PC-9 (cell line): ENCODE measurements around the gene ATP5MK. TPM values are rescaled to one million over a fixed set of nuclear protein-coding genes. Genes with fewer than 3 reads are reported as not detected.
A peak's percentile ranks its signal among the peaks of the same experiment; 100 is the strongest.

Source experiments
- Bru-seq: library from RNA; stranded (reverse); fragments of 400-500 nt; gene quantifications from one replicate; lab custom pipeline; 2021; lab: Mats Ljungman, UMichigan
- BruChase-seq, 2 experiments: library from RNA; stranded (reverse); fragments of 400-500 nt; gene quantifications; one replicate each; lab custom pipeline; 2021; lab: Mats Ljungman, UMichigan
- BruUV-seq: library from RNA; stranded (reverse); fragments of 400-500 nt; replicated peaks from 2 replicates; lab custom pipeline; 2021; lab: Mats Ljungman, UMichigan
- CTCF ChIA-PET: fragments of 300-600 bp; sonication (Branson Sonifier 250); formaldehyde crosslinking; loops from one replicate; lab custom pipeline; 2022; ENCODE audit warnings: antibody characterized with exemption; lab: Charles Lee
- POLR2A ChIA-PET: fragments of 300-600 bp; sonication (Branson Sonifier 250); formaldehyde crosslinking; loops from one replicate; lab custom pipeline; 2022; ENCODE audit warnings: antibody characterized with exemption; ENCODE audit not compliant: unreplicated experiment; lab: Charles Lee
- DNase-seq, 2 experiments: peaks; one replicate each; pipeline versions ENCODE4 v3.0.0 to v3.0.0-alpha.2; 2015 to 2022; ENCODE audit warnings: mixed read lengths in 1 of 2
- H2AFZ ChIP-seq: fragments of 200-600 bp; sonication (generic); 2 replicates; pipeline ENCODE4 v1.8.1; 2017; ENCODE audit warnings: antibody characterized with exemption
- H3F3A ChIP-seq: fragments of 200-600 bp; sonication (generic); 2 replicates; pipeline ENCODE4 v1.8.1; 2017; ENCODE audit warnings: antibody characterized with exemption, mild to moderate bottlenecking, low read depth; ENCODE audit not compliant: insufficient read depth
- H3K27ac ChIP-seq: fragments of 200-600 bp; sonication (generic); 2 replicates; pipeline ENCODE4 v1.6.1; 2016; ENCODE audit warnings: mixed run types
- H3K27me3 ChIP-seq: fragments of 200-600 bp; sonication (generic); 2 replicates; pipeline ENCODE4 v1.6.1; 2016; ENCODE audit warnings: low read depth, mixed run types; ENCODE audit not compliant: insufficient read depth
- H3K36me3 ChIP-seq: fragments of 200-600 bp; sonication (generic); 2 replicates; pipeline ENCODE4 v1.6.1; 2016; ENCODE audit warnings: low read depth, mixed run types
- H3K4me1 ChIP-seq: fragments of 200-600 bp; sonication (generic); replicated peaks from 2 replicates; pipeline ENCODE4 v1.6.1; 2016; ENCODE audit warnings: mixed run types; ENCODE audit not compliant: insufficient read depth
- H3K4me2 ChIP-seq: fragments of 200-600 bp; sonication (generic); 2 replicates; pipeline ENCODE4 v1.6.1; 2017; ENCODE audit warnings: mixed run types
- H3K4me3 ChIP-seq: fragments of 200-600 bp; sonication (generic); 2 replicates; pipeline ENCODE4 v1.6.1; 2016; ENCODE audit warnings: mixed run types
- H3K79me2 ChIP-seq: fragments of 200-600 bp; sonication (generic); 2 replicates; pipeline ENCODE4 v1.6.1; 2017; ENCODE audit warnings: low read depth, mixed run types
- H3K9me2 ChIP-seq: fragments of 200-600 bp; sonication (generic); 2 replicates; pipeline ENCODE4 v1.8.1; 2017; ENCODE audit warnings: mild to moderate bottlenecking; ENCODE audit not compliant: insufficient read depth
- H3K9me3 ChIP-seq: fragments of 200-600 bp; sonication (generic); 2 replicates; pipeline ENCODE4 v1.8.1; 2016; ENCODE audit warnings: low read depth; ENCODE audit not compliant: insufficient read depth
- H4K20me1 ChIP-seq: fragments of 200-600 bp; sonication (generic); 2 replicates; pipeline ENCODE4 v1.8.1; 2017; ENCODE audit not compliant: insufficient read depth
- CTCF ChIP-seq: fragments of 200-600 bp; sonication (generic); conservative IDR thresholded peaks from 2 replicates; pipeline ENCODE4 v1.6.1; 2017; ENCODE audit warnings: mixed run types, antibody characterized with exemption, mild to moderate bottlenecking, moderate library complexity
- EZH2 ChIP-seq: fragments of 200-600 bp; sonication (generic); IDR thresholded peaks from 2 replicates; pipeline ENCODE4 v1.8.0; 2017; ENCODE audit warnings: antibody characterized with exemption, low read depth
- intact Hi-C: fragments of 100-400 bp; cut with micrococcal nuclease; formaldehyde crosslinking; loops from one replicate; pipeline ENCODE4 v1.10.0; 2022; ENCODE audit not compliant: unreplicated experiment
- long read RNA-seq: library from polyadenylated mRNA; stranded (forward); transcript quantifications from one replicate; pipeline ENCODE4 v2.0.0, GENCODE V29; 2022
- total RNA-seq: library from RNA; stranded (reverse); gene quantifications from 2 replicates; pipeline ENCODE4 v1.2.3, GENCODE V29; 2021

ATP5MK gene
- total RNA-seq (198 and 230 TPM in 2 replicates), Bru-seq, nascent RNA (percentile 76 among the genes with signal in this experiment), BruChase-seq, experiment 1, labeled RNA remaining after a 2-hour chase (percentile 77 among the genes with signal in this experiment), BruChase-seq, experiment 2, labeled RNA remaining after a 6-hour chase (percentile 71 among the genes with signal in this experiment)
- long read RNA-seq, transcript ATP5MD-201 (4 exons, 364 nt), result major isoform, 356 of 378 reads
- long read RNA-seq, transcript ATP5MD-204 (5 exons, 626 nt), result minor isoform, 15 of 378 reads
- long read RNA-seq, partial matches to known transcripts, result 1 of 378 reads
- long read RNA-seq, other reads (novel, unspliced or antisense), result 6 of 378 reads

GRCh38 chr10:103396067-103396788 is at the start of gene ATP5MK, which contains the start of gene PDCD11:
Gene ATP5MK, minus strand, starts transcription at chr10:103396475. Its CDS starts 4,018 bp downstream, at chr10:103392457.
Gene PDCD11, plus strand, starts transcription at chr10:103396626. Its CDS starts 1,801 bp downstream, at chr10:103398427.
- BruUV-seq, result TSS peak; percentile 69
- CTCF ChIA-PET, result no interaction called here
- H3K27me3 ChIP-seq, result no peaks in the 10 kb centered on the region
- POLR2A ChIA-PET, result interaction anchor here (0.6 kb wide), 1 partner anchor 631 kb away, joined by 3 read pairs; no protein-coding TSS in a partner anchor
- peaks cover 13% of the 10 kb centered on the region; the same call in 1 of the 2 replicates for H3F3A ChIP-seq
- peak; percentile 89 to 95 for DNase-seq
- intact Hi-C loops, result loop anchor here (5.0 kb wide), 1 partner anchor 479 kb away; the partner anchor contains the start of gene CNNM2
- no peaks in the 10 kb centered on the region for H3K9me3 ChIP-seq
- peaks cover 30% of the 10 kb centered on the region for H3K4me1 ChIP-seq
- H3K36me3 ChIP-seq, result peaks cover 7% of the 10 kb centered on the region; the same call in 1 of the 2 replicates
- H3K9me2 ChIP-seq, result no peaks in the 10 kb centered on the region
- peaks cover 59% of the 10 kb centered on the region for H3K79me2 ChIP-seq
- H2AFZ ChIP-seq, result peak within 1 kb of the TSS; percentile 89
- peak within 1 kb of the TSS; percentile 45 for H3K27ac ChIP-seq
- H4K20me1 ChIP-seq, result peaks cover 3% of the 10 kb centered on the region; the same call in 1 of the 2 replicates
- TF ChIP-seq EZH2 (no peak), CTCF (no peak)
- H3K4me2 ChIP-seq, result peak within 1 kb of the TSS; percentile 92
- H3K4me3 ChIP-seq, result peak within 1 kb of the TSS; percentile 77

- Histone ChIP-seq H2AFZ (no peak overlapping the region), H3K4me3 (no peak overlapping the region), H3K36me3 (peaks cover 10% of the 10 kb centered on the region; the same call in 1 of the 2 replicates), H4K20me1 (peaks cover 5% of the 10 kb centered on the region; the same call in 1 of the 2 replicates), H3K9me3 (no peaks in the 10 kb centered on the region), H3K27ac (no peak overlapping the region), H3K4me1 (peaks cover 21% of the 10 kb centered on the region), H3F3A (peaks cover 6% of the 10 kb centered on the region; the same call in 1 of the 2 replicates), H3K9me2 (no peaks in the 10 kb centered on the region), H3K27me3 (no peaks in the 10 kb centered on the region), H3K79me2 (peaks cover 32% of the 10 kb centered on the region), H3K4me2 (no peak overlapping the region)
- ChIA-PET POLR2A (no interaction called here), CTCF (no interaction called here)
- TF ChIP-seq CTCF, result no peak
- TF ChIP-seq EZH2, result no peak
- BruUV-seq, result no TSS peak
- intact Hi-C loops, result no loop called here
- no peak for DNase-seq
These were observed 49.1 kb upstream of the ATP5MK start for GRCh38 chr10:103445366-103445765.

- BruUV-seq, result no TSS peak
- Histone ChIP-seq H4K20me1 (peaks cover 5% of the 10 kb centered on the region; the same call in 1 of the 2 replicates), H2AFZ (no peak overlapping the region), H3K4me2 (no peak overlapping the region), H3K4me3 (no peak overlapping the region), H3K79me2 (peaks cover 23% of the 10 kb centered on the region), H3K27me3 (no peaks in the 10 kb centered on the region), H3F3A (peaks cover 4% of the 10 kb centered on the region; the same call in 1 of the 2 replicates), H3K9me3 (no peaks in the 10 kb centered on the region), H3K9me2 (no peaks in the 10 kb centered on the region), H3K4me1 (peaks cover 12% of the 10 kb centered on the region), H3K36me3 (peaks cover 10% of the 10 kb centered on the region; the same call in 1 of the 2 replicates), H3K27ac (no peak overlapping the region)
- TF ChIP-seq EZH2 (no peak), CTCF (no peak)
- intact Hi-C loops, result loop anchor here (5.0 kb wide), 1 partner anchor 33 kb away; the partner anchor contains the start of gene CALHM3
- ChIA-PET CTCF (no interaction called here), POLR2A (no interaction called here)
- DNase-seq, result no peak
These were observed 48.2 kb upstream of the ATP5MK start for GRCh38 chr10:103444478-103444877.
